Tongue (tissue), 3 donors: ENCODE data around the gene PPP2R5C. TPM values are rescaled to one million over a fixed set of nuclear protein-coding genes. Genes with fewer than 3 reads are reported as not detected.
"Not testable (repeated sequence)": the region's sequence is repeated elsewhere in the genome, so short reads cannot be mapped to it uniquely, and the experiment has no call there.

Experiments
- DNase-seq: peaks from one replicate; pipeline ENCODE4 v3.0.0-alpha.2; 2015
- small RNA-seq: library from RNA; depleted of rRNA; stranded (forward); fragments of <200 nt; gene quantifications from one replicate; pipeline ENCODE3, GENCODE V24; 2014; ENCODE audit warnings: low replicate concordance
- total RNA-seq: library from RNA; depleted of rRNA; stranded (reverse); fragments of >200 nt; gene quantifications from one replicate; pipeline ENCODE4 v1.2.3, GENCODE V29; 2014

The PPP2R5C gene
- total RNA-seq, 1 donor from 2014 or later, result 86.2 TPM

GRCh38 chr14:101968186-101968585, 206.7 kb downstream of the PPP2R5C start:
- no peak for DNase-seq

GRCh38 chr14:101969481-101969880, 208.0 kb downstream of the PPP2R5C start:
- no peak for DNase-seq

- DNase-seq, result no peak
These were observed 209.4 kb downstream of the PPP2R5C start for GRCh38 chr14:101970830-101971400.

- DNase-seq, result not testable (repeated sequence)
These were observed 209.9 kb downstream of the PPP2R5C start for GRCh38 chr14:101971458-101971857.

GRCh38 chr14:101972126-101972866, 210.8 kb downstream of the PPP2R5C start:
- DNase-seq, result peak; percentile 74

GRCh38 chr14:101973356-101973755, 211.8 kb downstream of the PPP2R5C start:
- DNase-seq, result no peak

- DNase-seq, result no peak
These were observed 213.7 kb downstream of the PPP2R5C start for GRCh38 chr14:101975231-101975630.

Small RNAs within 50 kb of the gene (small RNA-seq; reads per million reads assigned to genes)
- gene AL118558.2 (not detected), gene RNU6-790P (not detected)

Other genes starting within 250 kb of the PPP2R5C start
- 8.3 TPM for gene DIO3, start 200.2 kb upstream of the PPP2R5C start, total RNA-seq
- 610 TPM for gene DYNC1H1, start 202.9 kb downstream of the PPP2R5C start, total RNA-seq